Measurements from ENCODE around the gene FIS1.
"Not testable (repeated sequence)": the region's sequence is repeated elsewhere in the genome, so short reads cannot be mapped to it uniquely, and the experiment has no call there.

Gene FIS1

DNA sequence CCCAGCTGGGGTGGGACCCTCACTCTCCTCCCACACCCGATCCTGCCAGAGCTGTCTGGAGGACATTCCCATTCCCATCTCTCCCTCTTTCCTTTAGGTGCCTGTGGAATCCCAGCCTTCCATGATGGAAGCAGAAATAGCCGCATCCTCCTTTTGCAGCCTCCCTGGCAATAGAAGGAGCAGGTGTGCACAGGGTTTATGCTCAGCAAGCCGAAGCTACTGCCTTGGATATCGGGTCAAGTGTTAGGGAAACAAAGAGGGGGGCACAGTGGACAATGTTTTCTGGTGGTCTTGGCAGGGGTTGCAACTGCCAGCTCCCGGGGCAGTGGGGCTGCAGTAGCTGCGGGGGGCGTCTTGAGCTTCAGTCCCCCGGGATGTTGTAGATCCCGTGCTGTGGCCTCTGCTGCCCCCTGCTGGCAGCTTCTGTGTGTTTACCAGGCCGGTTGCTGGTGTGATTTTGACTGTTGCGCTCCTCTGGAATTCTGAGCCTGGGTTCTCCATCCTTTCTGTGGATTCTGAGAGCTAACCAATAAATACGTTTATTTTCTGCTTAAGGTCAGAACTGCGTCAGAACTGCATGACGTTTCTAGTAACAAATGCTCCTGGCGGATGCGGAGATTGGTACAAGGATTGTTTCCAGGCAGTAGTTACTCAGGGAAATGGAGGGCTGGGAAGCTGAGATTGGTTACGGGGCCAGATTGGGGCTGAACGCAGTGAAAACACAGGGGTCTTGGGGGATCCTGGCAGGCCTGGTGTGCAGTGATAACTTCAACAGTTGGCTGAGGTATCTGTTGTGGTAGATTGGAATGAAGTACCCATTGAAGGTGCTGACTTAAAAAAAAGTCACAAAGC, 45.5 kb upstream of the FIS1 start:
- not testable (repeated sequence) for H3K4me2 ChIP-seq; H2AFZ ChIP-seq (ENCODE audit: low read depth); H3K36me3 ChIP-seq (ENCODE audit: insufficient read depth); H3K27ac ChIP-seq; H3K4me1 ChIP-seq (ENCODE audit: low read depth, poor library complexity, severe bottlenecking); H4K20me1 ChIP-seq (ENCODE audit: insufficient read depth); H3K4me3 ChIP-seq (IDR thresholded peaks at IDR 0.05; ENCODE audit: insufficient read depth, low read depth, low read length); H3K9ac ChIP-seq; H3K79me2 ChIP-seq (ENCODE audit: insufficient read depth, low read depth)
- H3K27me3 ChIP-seq (ENCODE audit: insufficient read depth, low read depth), result peaks cover 85% of the 10 kb centered on the region
- peak; percentile 84 for TF ChIP-seq CTCF (conservative IDR thresholded peaks at IDR 0.05; ENCODE audit: low read depth, low read length)

DNA sequence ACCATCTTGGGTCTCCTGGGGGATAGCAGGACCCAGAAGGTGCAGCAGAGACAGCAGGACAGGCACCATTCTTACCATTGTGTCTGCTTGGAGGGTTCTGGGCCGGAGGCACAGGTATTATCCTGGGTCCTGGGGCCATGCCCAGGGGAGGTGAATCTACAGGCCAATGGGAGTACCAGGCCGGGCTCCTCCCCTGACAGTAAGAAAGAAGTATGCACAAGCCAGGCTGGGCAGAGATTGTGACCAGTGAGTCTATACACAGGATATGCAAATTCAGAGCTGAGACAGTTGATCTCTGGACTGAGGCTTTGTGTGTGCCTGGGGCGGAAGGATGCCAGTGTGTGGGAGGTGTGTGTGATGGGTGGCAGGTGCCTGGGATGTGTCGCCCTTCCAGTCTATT, 44.8 kb upstream of the FIS1 start:
- not testable (repeated sequence) for H3K79me2 ChIP-seq (ENCODE audit: insufficient read depth, low read depth); H3K9ac ChIP-seq; H3K4me2 ChIP-seq

GRCh38 chr7:101288439-101288838, 43.6 kb upstream of the FIS1 start:
- Histone ChIP-seq H2AFZ (ENCODE audit: low read depth) (no peak overlapping the region), H3K27me3 (ENCODE audit: insufficient read depth, low read depth) (peaks cover 83% of the 10 kb centered on the region), H3K27ac (no peak overlapping the region), H3K9ac (no peak overlapping the region), H3K4me3 (IDR thresholded peaks at IDR 0.05; ENCODE audit: insufficient read depth, low read depth, low read length) (no peak overlapping the region), H3K4me1 (ENCODE audit: low read depth, poor library complexity, severe bottlenecking) (no peaks in the 10 kb centered on the region), H3K36me3 (ENCODE audit: insufficient read depth) (no peaks in the 10 kb centered on the region), H3K79me2 (ENCODE audit: insufficient read depth, low read depth) (no peaks in the 10 kb centered on the region), H4K20me1 (ENCODE audit: insufficient read depth) (no peaks in the 10 kb centered on the region), H3K4me2 (no peak overlapping the region)
- no peak for TF ChIP-seq CTCF (conservative IDR thresholded peaks at IDR 0.05; ENCODE audit: low read depth, low read length)

More for the DNA sequence above, 44.8 kb upstream of the FIS1 start:
- not testable (repeated sequence) for H4K20me1 ChIP-seq (ENCODE audit: insufficient read depth); H2AFZ ChIP-seq (ENCODE audit: low read depth); H3K4me3 ChIP-seq (IDR thresholded peaks at IDR 0.05; ENCODE audit: insufficient read depth, low read depth, low read length); H3K4me1 ChIP-seq (ENCODE audit: low read depth, poor library complexity, severe bottlenecking); H3K27ac ChIP-seq; H3K36me3 ChIP-seq (ENCODE audit: insufficient read depth)
- peaks cover 85% of the 10 kb centered on the region for H3K27me3 ChIP-seq (ENCODE audit: insufficient read depth, low read depth)

DNA sequence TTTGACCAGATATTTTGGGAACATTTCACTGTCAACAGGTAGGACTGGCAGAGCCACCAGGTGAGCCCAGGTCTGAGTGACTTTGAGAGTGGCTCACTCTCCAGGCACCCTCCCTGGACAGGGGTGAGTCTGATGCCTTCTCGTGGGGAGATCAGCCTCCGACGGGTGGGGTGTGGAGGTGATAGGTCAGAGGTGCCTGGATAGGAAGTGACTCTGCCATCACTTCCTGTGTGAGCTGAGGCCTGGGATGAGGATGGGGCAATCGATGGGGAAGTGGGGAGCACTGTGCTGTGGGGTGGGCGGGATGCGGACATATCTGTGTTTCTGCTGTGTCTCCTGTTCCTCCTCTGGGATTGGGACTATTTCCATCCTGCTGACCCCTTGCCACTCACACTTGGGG, 42.2 kb upstream of the FIS1 start:
- no peak overlapping the region for H3K27ac ChIP-seq
- peaks cover 73% of the 10 kb centered on the region for H3K27me3 ChIP-seq (ENCODE audit: insufficient read depth, low read depth)
- H3K79me2 ChIP-seq (ENCODE audit: insufficient read depth, low read depth), result no peaks in the 10 kb centered on the region
- H3K9ac ChIP-seq, result no peak overlapping the region
- no peak for TF ChIP-seq CTCF (conservative IDR thresholded peaks at IDR 0.05; ENCODE audit: low read depth, low read length)
- no peaks in the 10 kb centered on the region for H3K4me1 ChIP-seq (ENCODE audit: low read depth, poor library complexity, severe bottlenecking)
- H3K36me3 ChIP-seq (ENCODE audit: insufficient read depth), result no peaks in the 10 kb centered on the region
- no peak overlapping the region for H3K4me3 ChIP-seq (IDR thresholded peaks at IDR 0.05; ENCODE audit: insufficient read depth, low read depth, low read length)
- no peaks in the 10 kb centered on the region for H4K20me1 ChIP-seq (ENCODE audit: insufficient read depth)
- no peak overlapping the region for H2AFZ ChIP-seq (ENCODE audit: low read depth)
- H3K4me2 ChIP-seq, result no peak overlapping the region

- H4K20me1 ChIP-seq (ENCODE audit: insufficient read depth); H3K27ac ChIP-seq; H3K4me1 ChIP-seq (ENCODE audit: low read depth, poor library complexity, severe bottlenecking); H3K79me2 ChIP-seq (ENCODE audit: insufficient read depth, low read depth); H3K9ac ChIP-seq; H3K4me3 ChIP-seq (IDR thresholded peaks at IDR 0.05; ENCODE audit: insufficient read depth, low read depth, low read length); H3K4me2 ChIP-seq; H2AFZ ChIP-seq (ENCODE audit: low read depth); H3K36me3 ChIP-seq (ENCODE audit: insufficient read depth): not testable (repeated sequence)
- H3K27me3 ChIP-seq (ENCODE audit: insufficient read depth, low read depth), result peaks cover 72% of the 10 kb centered on the region
Measured at GRCh38 chr7:101285880-101286279, 41.0 kb upstream of the FIS1 start.
